ENCODE results near the gene DGAT2.

The DGAT2 gene

DNA sequence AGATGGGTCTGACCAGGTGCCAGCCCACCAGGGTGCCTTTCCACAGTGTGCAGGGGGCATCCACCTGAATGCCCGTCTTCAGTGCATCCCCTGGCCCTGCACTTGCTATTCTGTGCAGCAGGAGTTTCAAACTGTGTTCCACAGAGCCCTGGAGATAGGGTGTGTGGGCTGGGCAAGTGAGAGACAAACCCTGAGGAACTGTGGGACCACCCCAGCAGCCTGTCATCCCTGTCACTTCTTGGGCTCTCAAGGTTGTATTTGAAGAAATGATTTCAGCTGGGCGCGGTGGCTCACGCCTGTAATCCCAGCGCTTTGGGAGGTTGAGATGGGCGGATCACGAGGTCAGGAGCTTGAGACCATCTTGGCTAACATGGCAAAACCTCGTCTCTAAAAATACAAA, 6.4 kb upstream of the DGAT2 start:
- Histone ChIP-seq H3K9ac (ENCODE audit: low read depth, low read length) (no peak overlapping the region), H3K27ac (ENCODE audit: low read length) (no peak overlapping the region), H3K4me2 (ENCODE audit: insufficient read depth, low read length) (no peak overlapping the region), H3K27me3 (ENCODE audit: insufficient read depth, low read length, poor library complexity) (peaks cover 5% of the 10 kb centered on the region), H2AFZ (ENCODE audit: low read depth, low read length) (no peak overlapping the region), H3K79me2 (ENCODE audit: insufficient read depth, low read length) (no peaks in the 10 kb centered on the region), H4K20me1 (ENCODE audit: insufficient read depth, low read length) (no peaks in the 10 kb centered on the region), H3K4me3 (ENCODE audit: low read depth in 1 of 2, low read length in 2 of 2) (no peak overlapping the region), H3K4me1 (ENCODE audit: insufficient read depth, low read length) (no peaks in the 10 kb centered on the region), H3K36me3 (ENCODE audit: insufficient read depth, low read length) (no peaks in the 10 kb centered on the region), H3K9me3 (ENCODE audit: insufficient read depth, low read length, severe bottlenecking) (no peaks in the 10 kb centered on the region)
- DNase-seq (no peak), ATAC-seq (ENCODE audit: insufficient read depth, low read depth) (no peak)
- TF ChIP-seq EZH2 (IDR thresholded peaks at IDR 0.05; ENCODE audit: borderline replicate concordance, low read depth, low read length, severe bottlenecking), result no peak
- TF ChIP-seq, protein P1, sequence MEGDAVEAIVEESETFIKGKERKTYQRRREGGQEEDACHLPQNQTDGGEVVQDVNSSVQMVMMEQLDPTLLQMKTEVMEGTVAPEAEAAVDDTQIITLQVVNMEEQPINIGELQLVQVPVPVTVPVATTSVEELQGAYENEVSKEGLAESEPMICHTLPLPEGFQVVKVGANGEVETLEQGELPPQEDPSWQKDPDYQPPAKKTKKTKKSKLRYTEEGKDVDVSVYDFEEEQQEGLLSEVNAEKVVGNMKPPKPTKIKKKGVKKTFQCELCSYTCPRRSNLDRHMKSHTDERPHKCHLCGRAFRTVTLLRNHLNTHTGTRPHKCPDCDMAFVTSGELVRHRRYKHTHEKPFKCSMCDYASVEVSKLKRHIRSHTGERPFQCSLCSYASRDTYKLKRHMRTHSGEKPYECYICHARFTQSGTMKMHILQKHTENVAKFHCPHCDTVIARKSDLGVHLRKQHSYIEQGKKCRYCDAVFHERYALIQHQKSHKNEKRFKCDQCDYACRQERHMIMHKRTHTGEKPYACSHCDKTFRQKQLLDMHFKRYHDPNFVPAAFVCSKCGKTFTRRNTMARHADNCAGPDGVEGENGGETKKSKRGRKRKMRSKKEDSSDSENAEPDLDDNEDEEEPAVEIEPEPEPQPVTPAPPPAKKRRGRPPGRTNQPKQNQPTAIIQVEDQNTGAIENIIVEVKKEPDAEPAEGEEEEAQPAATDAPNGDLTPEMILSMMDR (IDR thresholded peaks at IDR 0.05; ENCODE audit: borderline replicate concordance, extremely low read depth, low read length, poor library complexity, severe bottlenecking), result no peak

DNA sequence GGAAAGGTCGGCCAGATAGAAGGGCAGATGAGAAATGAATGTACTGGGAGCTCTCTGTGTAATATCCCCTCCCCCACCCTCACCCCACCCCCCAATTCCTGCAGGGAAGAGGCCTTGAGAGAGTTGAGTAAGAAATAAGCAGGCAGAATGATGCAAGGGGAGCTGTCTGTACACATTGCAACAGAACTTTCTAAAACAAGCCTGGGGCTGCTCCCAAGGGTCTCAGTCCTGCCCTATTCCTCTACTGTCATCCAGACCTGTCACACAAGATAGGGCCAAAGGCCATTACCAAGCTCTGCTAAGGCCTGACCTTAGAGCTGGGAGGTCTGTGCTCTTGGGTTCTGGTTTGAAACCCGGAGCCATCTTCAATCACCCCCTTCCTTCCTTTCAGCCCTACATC, 5.7 kb upstream of the DGAT2 start:
- H3K4me2 ChIP-seq (ENCODE audit: insufficient read depth, low read length), result no peak overlapping the region
- H3K9me3 ChIP-seq (ENCODE audit: insufficient read depth, low read length, severe bottlenecking), result no peaks in the 10 kb centered on the region
- H3K9ac ChIP-seq (ENCODE audit: low read depth, low read length), result no peak overlapping the region

DNA sequence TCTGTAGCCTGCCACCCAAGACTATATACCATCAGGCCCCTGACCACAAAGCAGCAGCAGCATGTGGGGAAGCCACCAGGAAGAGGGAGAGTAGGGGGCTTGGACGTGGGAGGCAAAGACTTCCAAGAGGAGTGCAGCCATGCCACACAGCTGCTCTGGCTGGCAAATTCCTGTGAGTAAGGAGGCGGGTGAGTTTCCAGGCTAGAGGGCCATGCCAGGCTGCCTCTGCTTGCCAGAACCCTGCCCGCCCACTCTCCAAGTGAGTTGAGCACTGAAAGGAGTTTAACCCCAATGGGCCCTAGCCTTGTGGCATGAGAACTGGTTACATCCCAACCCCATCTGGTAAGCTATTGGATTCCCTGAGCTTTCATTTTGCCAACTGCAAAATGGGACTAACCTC, 4.7 kb upstream of the DGAT2 start:
- no peak for DNase-seq
- Histone ChIP-seq H3K79me2 (ENCODE audit: insufficient read depth, low read length) (no peaks in the 10 kb centered on the region), H2AFZ (ENCODE audit: low read depth, low read length) (no peak overlapping the region), H3K4me2 (ENCODE audit: insufficient read depth, low read length) (no peak overlapping the region), H3K4me3 (ENCODE audit: low read depth in 1 of 2, low read length in 2 of 2) (no peak overlapping the region), H4K20me1 (ENCODE audit: insufficient read depth, low read length) (no peaks in the 10 kb centered on the region), H3K4me1 (ENCODE audit: insufficient read depth, low read length) (no peaks in the 10 kb centered on the region), H3K27ac (ENCODE audit: low read length) (no peak overlapping the region), H3K27me3 (ENCODE audit: insufficient read depth, low read length, poor library complexity) (peaks cover 2% of the 10 kb centered on the region), H3K36me3 (ENCODE audit: insufficient read depth, low read length) (no peaks in the 10 kb centered on the region), H3K9ac (ENCODE audit: low read depth, low read length) (no peak overlapping the region), H3K9me3 (ENCODE audit: insufficient read depth, low read length, severe bottlenecking) (no peaks in the 10 kb centered on the region)
- no peak for ATAC-seq (ENCODE audit: insufficient read depth, low read depth)
- TF ChIP-seq, protein P1 (IDR thresholded peaks at IDR 0.05; ENCODE audit: borderline replicate concordance, extremely low read depth, low read length, poor library complexity, severe bottlenecking), result no peak
- TF ChIP-seq EZH2 (IDR thresholded peaks at IDR 0.05; ENCODE audit: borderline replicate concordance, low read depth, low read length, severe bottlenecking), result no peak

More for the DNA sequence above, 5.7 kb upstream of the DGAT2 start:
- no peaks in the 10 kb centered on the region for H3K36me3 ChIP-seq (ENCODE audit: insufficient read depth, low read length)
- peaks cover 2% of the 10 kb centered on the region for H3K27me3 ChIP-seq (ENCODE audit: insufficient read depth, low read length, poor library complexity)
- no peak overlapping the region for H3K4me3 ChIP-seq (ENCODE audit: low read depth in 1 of 2, low read length in 2 of 2)
- ATAC-seq (ENCODE audit: insufficient read depth, low read depth) (no peak), DNase-seq (no peak)
- no peak overlapping the region for H2AFZ ChIP-seq (ENCODE audit: low read depth, low read length)
- H3K79me2 ChIP-seq (ENCODE audit: insufficient read depth, low read length), result no peaks in the 10 kb centered on the region
- H3K27ac ChIP-seq (ENCODE audit: low read length), result no peak overlapping the region
- TF ChIP-seq, protein P1 (IDR thresholded peaks at IDR 0.05; ENCODE audit: borderline replicate concordance, extremely low read depth, low read length, poor library complexity, severe bottlenecking), result no peak
- no peak for TF ChIP-seq EZH2 (IDR thresholded peaks at IDR 0.05; ENCODE audit: borderline replicate concordance, low read depth, low read length, severe bottlenecking)
- no peaks in the 10 kb centered on the region for H3K4me1 ChIP-seq (ENCODE audit: insufficient read depth, low read length)
- no peaks in the 10 kb centered on the region for H4K20me1 ChIP-seq (ENCODE audit: insufficient read depth, low read length)

DNA sequence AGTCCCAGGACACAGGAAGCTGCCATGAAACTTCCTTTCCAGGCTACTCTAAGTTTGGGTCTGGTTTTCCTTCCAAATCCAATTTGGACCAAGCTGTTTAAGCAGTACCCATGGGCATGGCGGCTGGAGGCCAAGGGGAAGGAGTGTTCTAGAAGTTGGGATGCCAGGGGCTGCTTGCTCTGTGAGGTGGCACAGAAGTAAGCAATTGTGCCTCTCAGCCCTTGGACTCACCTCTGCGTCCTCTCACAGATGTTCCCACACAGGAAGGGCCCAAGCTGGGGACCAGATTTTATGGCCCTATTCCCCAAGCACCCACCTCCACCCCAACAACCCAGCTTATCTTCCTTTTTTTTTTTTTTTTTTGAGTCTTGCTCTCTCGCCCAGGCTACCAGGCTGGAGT, 3.5 kb upstream of the DGAT2 start:
- H3K27me3 ChIP-seq (ENCODE audit: insufficient read depth, low read length, poor library complexity), result peaks cover 2% of the 10 kb centered on the region
- no peaks in the 10 kb centered on the region for H3K4me1 ChIP-seq (ENCODE audit: insufficient read depth, low read length)
- ATAC-seq (ENCODE audit: insufficient read depth, low read depth) (no peak), DNase-seq (no peak)
- no peak overlapping the region for H3K9ac ChIP-seq (ENCODE audit: low read depth, low read length)
- H3K27ac ChIP-seq (ENCODE audit: low read length), result no peak overlapping the region
- H3K9me3 ChIP-seq (ENCODE audit: insufficient read depth, low read length, severe bottlenecking), result no peaks in the 10 kb centered on the region
- H2AFZ ChIP-seq (ENCODE audit: low read depth, low read length), result no peak overlapping the region
- no peak overlapping the region for H3K4me2 ChIP-seq (ENCODE audit: insufficient read depth, low read length)
- no peaks in the 10 kb centered on the region for H3K79me2 ChIP-seq (ENCODE audit: insufficient read depth, low read length)
- no peaks in the 10 kb centered on the region for H3K36me3 ChIP-seq (ENCODE audit: insufficient read depth, low read length)
- no peak for TF ChIP-seq EZH2 (IDR thresholded peaks at IDR 0.05; ENCODE audit: borderline replicate concordance, low read depth, low read length, severe bottlenecking)
- TF ChIP-seq, protein P1 (IDR thresholded peaks at IDR 0.05; ENCODE audit: borderline replicate concordance, extremely low read depth, low read length, poor library complexity, severe bottlenecking), result no peak
- H3K4me3 ChIP-seq (ENCODE audit: low read depth in 1 of 2, low read length in 2 of 2), result no peak overlapping the region
- no peaks in the 10 kb centered on the region for H4K20me1 ChIP-seq (ENCODE audit: insufficient read depth, low read length)
